NCI-H524 treated with DMSO at 0.1 percent for 48 hours (cell line): ENCODE results near the gene CTF1.
"Not testable (repeated sequence)": the region's sequence is repeated elsewhere in the genome, so short reads cannot be mapped to it uniquely, and the experiment has no call there.

Experiments used
- DNase-seq: peaks from one replicate; lab custom pipeline; 2025; lab: John Stamatoyannopoulos, UW

CTF1 gene

DNA sequence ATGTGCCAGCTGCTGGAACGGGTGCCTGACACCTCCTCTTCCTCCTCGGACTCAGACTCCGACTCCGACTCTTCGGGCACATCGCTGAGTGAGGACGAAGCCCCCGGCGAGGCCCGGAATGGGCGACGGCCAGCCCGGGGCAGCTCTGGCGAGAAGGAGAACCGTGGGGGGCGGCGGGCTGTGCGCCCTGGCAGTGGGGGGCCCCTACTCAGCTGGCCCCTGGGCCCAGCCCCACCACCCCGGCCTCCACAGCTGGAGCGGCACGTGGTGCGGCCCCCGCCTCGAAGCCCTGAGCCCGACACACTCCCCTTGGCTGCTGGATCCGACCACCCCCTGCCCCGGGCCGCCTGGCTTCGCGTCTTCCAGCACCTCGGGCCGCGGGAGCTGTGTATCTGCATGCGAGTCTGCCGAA lies 33.8 kb downstream of the CTF1 start:
- no peak for DNase-seq

- no peak for DNase-seq
Measured at GRCh38 chr16:30931068-30931650, 34.7 kb downstream of the CTF1 start.

DNA sequence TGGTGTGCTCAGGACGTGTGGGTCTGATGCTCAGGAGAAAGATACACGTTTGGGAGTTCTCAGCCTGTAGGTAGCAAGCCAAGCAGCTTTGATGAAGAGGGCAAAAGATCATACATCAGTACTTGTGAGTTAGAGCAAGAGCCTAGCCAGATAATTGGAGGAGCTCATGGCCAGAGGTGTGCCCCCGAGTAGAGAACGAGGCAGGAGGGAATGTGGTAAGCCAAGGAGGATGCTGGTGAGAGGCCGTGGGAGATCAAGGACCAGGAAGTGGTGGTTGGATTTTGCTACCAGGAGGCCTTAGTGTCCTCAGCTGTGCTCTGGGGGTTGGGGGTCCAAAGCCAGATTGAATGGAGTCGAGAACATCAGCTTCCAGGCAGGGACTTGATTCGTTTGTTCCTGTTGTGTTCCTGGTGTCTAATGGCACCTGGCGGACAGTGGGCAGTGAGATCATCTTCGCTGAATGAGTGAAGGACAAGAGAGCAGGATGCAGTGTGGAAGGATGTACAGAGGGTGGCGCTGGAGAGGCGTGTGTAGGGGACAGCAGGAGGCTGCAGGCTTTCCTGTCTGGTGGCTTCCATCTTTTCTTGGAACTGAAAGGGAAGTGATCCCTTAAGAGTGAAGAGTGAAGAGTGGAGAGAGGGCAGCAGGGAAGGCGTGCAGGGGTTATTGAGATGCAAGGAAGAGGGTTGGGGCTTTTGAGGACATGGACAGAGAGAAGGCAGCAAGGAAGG lies 38.6 kb downstream of the CTF1 start:
- DNase-seq = no peak

GRCh38 chr16:30937692-30938091 lies 41.3 kb downstream of the CTF1 start:
- DNase-seq = no peak

DNA sequence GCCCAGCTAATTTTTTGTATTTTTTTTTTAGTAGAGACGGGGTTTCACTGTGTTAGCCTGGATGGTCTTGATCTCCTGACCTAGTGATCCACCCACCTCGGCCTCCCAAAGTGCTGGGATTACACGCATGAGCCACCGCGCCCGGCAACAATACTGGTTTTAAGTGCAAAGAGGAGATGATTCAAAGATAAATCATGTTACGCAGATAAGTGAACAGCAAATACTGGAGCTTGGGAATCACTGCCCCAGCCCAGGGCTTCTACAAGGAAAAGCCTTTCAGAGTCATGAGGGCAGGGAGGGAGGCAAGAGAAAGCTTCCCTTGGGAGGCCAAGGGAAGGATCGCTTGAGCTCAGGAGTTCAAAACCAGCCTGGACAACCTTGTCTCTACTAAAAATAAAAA lies 43.2 kb downstream of the CTF1 start:
- DNase-seq = not testable (repeated sequence)

- DNase-seq = no peak
Measured at GRCh38 chr16:30941600-30942425, 45.4 kb downstream of the CTF1 start.

DNA sequence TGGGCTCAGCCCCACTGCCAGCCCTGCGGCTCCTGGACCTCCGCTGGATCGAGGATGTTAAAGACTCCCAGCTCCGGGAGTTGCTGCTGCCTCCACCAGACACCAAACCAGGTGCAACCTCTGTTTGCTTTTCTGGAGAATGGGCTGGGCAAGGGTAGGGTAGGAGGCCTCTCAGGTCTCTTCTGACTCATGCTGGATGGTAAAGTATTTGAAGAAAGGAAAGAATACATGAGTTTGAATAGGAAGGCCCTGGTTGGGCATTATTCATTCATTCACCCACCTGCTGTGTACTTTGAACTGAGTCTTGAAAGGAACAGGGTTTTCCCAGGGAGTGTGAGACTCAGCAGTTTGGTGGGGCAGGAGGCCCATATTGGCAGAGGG lies 46.0 kb downstream of the CTF1 start:
- no peak for DNase-seq

DNA sequence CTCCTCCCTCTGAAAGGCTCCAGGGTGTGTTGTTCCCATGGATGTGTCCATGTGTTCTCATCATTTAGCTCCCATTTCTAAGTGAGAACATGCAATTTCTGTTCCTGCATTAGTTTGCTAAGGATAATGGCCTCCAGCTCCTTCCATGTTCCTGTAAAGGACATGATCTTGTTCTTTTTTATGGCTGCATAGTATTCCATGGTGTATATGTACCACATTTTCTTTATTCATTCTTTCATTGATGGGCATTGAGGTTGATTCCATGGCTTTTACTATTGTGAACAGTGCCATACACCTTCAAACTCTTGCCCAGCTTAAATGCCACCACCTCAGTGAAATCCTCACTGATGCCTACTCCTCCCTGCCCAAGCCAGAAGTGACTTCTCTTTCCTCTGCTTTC lies 47.9 kb downstream of the CTF1 start:
- DNase-seq = no peak

DNA sequence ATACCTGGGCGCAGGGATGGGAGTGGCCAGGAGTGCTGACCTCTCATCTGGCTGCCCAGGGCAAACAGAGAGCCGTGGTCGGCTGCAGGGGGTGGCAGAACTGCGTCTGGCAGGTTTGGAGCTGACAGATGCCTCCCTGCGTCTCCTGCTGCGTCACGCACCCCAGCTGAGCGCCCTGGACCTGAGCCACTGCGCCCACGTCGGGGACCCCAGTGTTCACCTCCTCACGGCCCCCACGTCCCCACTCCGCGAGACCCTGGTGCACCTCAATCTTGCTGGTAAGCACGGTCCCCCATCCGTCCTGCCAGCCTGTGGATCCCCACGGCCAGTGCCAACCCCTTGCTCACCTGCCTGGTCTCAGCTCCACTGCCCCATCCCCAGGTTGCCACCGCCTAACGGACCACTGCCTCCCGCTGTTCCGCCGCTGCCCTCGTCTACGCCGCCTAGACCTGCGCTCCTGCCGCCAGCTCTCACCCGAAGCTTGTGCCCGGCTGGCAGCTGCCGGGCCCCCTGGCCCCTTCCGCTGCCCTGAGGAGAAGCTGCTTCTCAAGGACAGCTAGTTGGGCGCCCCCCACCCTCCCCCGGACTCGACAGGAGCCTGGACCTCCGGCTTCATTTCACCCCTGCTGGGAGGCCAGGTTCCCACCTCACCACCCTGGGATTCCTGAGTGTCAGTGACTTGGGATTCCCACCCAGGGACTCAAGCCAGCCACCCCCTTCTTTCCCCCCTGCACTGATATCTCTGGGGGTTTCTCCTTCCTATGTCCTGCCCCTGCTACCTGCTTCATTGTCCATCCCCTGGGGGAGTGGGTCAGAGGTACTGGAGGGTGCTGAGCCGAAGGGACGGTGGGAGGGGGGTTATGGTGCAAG lies 50.5 kb downstream of the CTF1 start:
- DNase-seq = no peak

GRCh38 chr16:30947541-30947858 lies 51.1 kb downstream of the CTF1 start:
- DNase-seq = no peak

- DNase-seq = peak; percentile 87
Measured at GRCh38 chr16:30947859-30948666, 51.6 kb downstream of the CTF1 start.

GRCh38 chr16:30948667-30949649 lies 52.5 kb downstream of the CTF1 start, which contains the start of gene ORAI3:
Gene ORAI3 (plus strand): TSS chr16:30949068. CDS start chr16:30949290, 222 bp downstream.
- no peak for DNase-seq

DNA sequence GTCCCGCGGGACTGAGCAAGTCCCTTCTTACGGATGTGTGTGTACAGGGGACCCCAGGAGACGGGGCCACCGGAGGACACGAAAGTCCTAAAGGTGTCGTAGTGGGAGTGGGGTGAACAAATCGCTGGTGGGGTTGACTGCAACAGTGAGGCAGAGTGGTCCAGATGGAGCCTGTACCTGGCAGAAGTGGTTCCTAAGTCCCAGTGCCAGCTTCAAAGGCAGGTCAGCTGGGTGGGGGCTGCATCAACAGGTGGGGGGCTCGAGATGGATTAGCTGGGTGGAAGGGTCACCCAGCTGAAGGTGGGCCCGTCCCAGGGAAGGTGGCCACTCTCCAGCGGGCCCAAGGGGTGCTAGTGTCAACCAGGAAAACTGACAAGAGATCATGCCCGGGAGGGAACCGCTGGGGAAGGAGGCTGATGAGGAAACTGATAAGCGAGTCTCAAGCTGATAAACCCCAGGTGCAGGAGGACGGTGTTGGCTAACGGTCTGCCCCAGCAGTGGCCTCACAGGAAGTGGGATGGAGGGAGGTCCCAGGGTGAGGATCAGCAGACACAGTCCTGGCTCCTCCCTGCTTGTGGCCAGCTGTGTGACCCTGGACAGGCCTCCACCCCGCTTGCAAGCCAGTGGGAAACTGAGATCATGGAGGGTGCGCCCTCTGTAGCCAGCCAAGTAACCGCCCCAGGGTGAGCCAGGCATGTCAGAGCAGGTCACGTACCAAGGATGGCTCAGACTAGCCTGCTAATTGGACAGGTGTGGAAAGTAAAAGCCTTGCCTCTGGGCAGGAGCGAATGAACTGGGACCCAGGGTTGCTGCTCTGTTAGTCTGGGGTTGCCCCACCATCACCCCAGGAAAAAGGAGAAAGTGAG lies 53.5 kb downstream of the CTF1 start:
- DNase-seq = no peak

GRCh38 chr16:30950516-30951065 lies 54.2 kb downstream of the CTF1 start:
- DNase-seq = no peak

- DNase-seq = no peak
Measured at GRCh38 chr16:30951193-30951592, 54.8 kb downstream of the CTF1 start.

DNA sequence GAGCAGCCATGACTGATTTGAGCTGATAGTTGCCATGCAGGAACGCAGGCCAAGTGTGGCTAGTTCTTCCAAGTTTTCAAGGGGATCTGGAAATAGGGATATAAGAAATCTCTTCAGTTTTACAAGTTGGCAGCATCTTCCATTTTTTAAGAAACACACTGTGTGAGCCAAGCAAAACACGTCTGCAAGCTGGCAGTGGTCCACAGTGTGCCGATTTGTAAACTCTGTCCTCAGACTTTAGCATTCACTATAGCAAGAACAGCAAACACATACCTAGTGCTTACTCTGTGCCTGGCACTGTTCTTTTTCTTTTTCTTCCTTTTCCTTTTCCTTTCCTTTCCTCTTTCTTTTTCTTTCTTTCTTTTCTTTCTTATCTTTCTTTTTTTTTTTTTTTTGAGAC lies 55.3 kb downstream of the CTF1 start:
- no peak for DNase-seq

DNA sequence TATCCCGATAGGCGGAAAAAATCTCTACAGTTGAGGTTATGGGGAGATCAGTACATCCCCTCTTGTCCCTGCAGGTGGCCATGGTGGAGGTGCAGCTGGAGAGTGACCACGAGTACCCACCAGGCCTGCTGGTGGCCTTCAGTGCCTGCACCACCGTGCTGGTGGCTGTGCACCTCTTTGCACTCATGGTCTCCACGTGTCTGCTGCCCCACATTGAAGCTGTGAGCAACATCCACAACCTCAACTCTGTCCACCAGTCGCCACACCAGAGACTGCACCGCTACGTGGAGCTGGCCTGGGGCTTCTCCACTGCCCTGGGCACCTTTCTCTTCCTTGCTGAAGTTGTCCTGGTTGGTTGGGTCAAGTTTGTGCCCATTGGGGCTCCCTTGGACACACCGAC lies 56.7 kb downstream of the CTF1 start:
- no peak for DNase-seq
